ENCODE results near the gene RAB8A.

DNA sequence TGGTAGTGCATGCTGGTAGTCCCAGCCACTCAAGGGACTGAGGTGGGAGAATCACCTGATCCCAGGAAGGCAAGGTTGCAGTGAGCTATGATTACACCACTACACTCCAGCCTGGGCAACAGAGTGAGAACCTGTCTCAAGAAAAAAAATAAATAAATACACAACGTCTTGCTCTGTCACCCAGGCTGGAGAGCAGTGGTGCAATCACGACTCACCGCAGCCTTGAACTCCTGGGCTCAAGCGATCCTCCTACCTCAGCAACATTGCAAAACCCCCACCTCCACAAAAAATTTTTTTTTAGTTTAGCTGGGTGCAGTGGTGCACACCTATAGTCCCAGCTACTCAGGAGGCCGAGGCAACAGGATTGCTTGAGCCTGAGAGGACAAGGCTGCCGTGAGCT, 26.6 kb upstream of the RAB8A start:
- TF ChIP-seq, protein P1, sequence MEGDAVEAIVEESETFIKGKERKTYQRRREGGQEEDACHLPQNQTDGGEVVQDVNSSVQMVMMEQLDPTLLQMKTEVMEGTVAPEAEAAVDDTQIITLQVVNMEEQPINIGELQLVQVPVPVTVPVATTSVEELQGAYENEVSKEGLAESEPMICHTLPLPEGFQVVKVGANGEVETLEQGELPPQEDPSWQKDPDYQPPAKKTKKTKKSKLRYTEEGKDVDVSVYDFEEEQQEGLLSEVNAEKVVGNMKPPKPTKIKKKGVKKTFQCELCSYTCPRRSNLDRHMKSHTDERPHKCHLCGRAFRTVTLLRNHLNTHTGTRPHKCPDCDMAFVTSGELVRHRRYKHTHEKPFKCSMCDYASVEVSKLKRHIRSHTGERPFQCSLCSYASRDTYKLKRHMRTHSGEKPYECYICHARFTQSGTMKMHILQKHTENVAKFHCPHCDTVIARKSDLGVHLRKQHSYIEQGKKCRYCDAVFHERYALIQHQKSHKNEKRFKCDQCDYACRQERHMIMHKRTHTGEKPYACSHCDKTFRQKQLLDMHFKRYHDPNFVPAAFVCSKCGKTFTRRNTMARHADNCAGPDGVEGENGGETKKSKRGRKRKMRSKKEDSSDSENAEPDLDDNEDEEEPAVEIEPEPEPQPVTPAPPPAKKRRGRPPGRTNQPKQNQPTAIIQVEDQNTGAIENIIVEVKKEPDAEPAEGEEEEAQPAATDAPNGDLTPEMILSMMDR (conservative IDR thresholded peaks at IDR 0.05; ENCODE audit: low read depth, low read length) = no peak
- no peak for TF ChIP-seq EZH2 (IDR thresholded peaks at IDR 0.05; ENCODE audit: borderline replicate concordance, low read depth, low read length, poor library complexity, severe bottlenecking)

Data from A673 (cell line).